DOHH2 (cell line): Measurements from ENCODE around the gene CD58.
"Not testable (repeated sequence)": the region's sequence is repeated elsewhere in the genome, so short reads cannot be mapped to it uniquely, and the experiment has no call there.

Experiments used
- H3F3A ChIP-seq: fragments of 200-600 bp; sonication (generic), shearing (Covaris generic); 2 replicates; pipeline ENCODE4 v1.6.0; 2016; ENCODE audit warnings: antibody characterized with exemption, mild to moderate bottlenecking; ENCODE audit not compliant: control insufficient read depth, insufficient read depth
- H3K27ac ChIP-seq: fragments of 200-600 bp; sonication (generic); 2 replicates; pipeline ENCODE4 v1.5.1; 2014; ENCODE audit warnings: low read depth, mild to moderate bottlenecking, low read length, moderate library complexity
- H3K27me3 ChIP-seq: fragments of 200-600 bp; sonication (generic); 2 replicates; pipeline ENCODE4 v1.6.1; 2014; ENCODE audit warnings: mild to moderate bottlenecking, low read length, mixed read lengths; ENCODE audit not compliant: control insufficient read depth
- H3K36me3 ChIP-seq: fragments of 200-600 bp; sonication (generic); 2 replicates; pipeline ENCODE4 v1.6.1; 2014; ENCODE audit warnings: mild to moderate bottlenecking, low read length, moderate library complexity, mixed read lengths; ENCODE audit not compliant: control insufficient read depth
- H3K4me1 ChIP-seq: fragments of 200-600 bp; sonication (generic); 2 replicates; pipeline ENCODE4 v1.6.1; 2014; ENCODE audit warnings: mild to moderate bottlenecking, low read length, mixed read lengths; ENCODE audit not compliant: control insufficient read depth
- H3K4me2 ChIP-seq: fragments of 200-600 bp; sonication (generic); 2 replicates; pipeline ENCODE4 v1.6.0; 2014; ENCODE audit warnings: mild to moderate bottlenecking, low read length, moderate library complexity
- H3K4me3 ChIP-seq: fragments of 200-600 bp; sonication (generic); 2 replicates; pipeline ENCODE4 v1.5.1; 2014; ENCODE audit warnings: mild to moderate bottlenecking, low read length, mixed read lengths
- H3K79me2 ChIP-seq: fragments of 200-600 bp; sonication (generic); 2 replicates; pipeline ENCODE4 v1.6.1; 2014; ENCODE audit warnings: mild to moderate bottlenecking, low read length, mixed read lengths; ENCODE audit not compliant: control insufficient read depth
- H3K9me2 ChIP-seq: fragments of 200-600 bp; sonication (generic); replicated peaks from 2 replicates; pipeline ENCODE4 v1.6.1; 2014; ENCODE audit warnings: mild to moderate bottlenecking, low read length, mixed read lengths; ENCODE audit not compliant: control insufficient read depth
- H3K9me3 ChIP-seq: fragments of 200-600 bp; sonication (generic); 2 replicates; pipeline ENCODE4 v1.6.1; 2014; ENCODE audit warnings: antibody characterized with exemption, low read length, mixed read lengths; ENCODE audit not compliant: control insufficient read depth, insufficient read depth
- H4K20me1 ChIP-seq: fragments of 200-600 bp; sonication (generic); 2 replicates; pipeline ENCODE4 v1.6.0; 2014; ENCODE audit warnings: low read depth, mild to moderate bottlenecking, antibody characterized with exemption, low read length, moderate library complexity; ENCODE audit not compliant: control insufficient read depth, insufficient read depth
- CTCF ChIP-seq: fragments of 200-600 bp; sonication (generic); IDR thresholded peaks from one replicate; pipeline ENCODE4 v1.5.1; 2014; ENCODE audit warnings: antibody characterized with exemption, mild to moderate bottlenecking, low read depth, low read length; ENCODE audit not compliant: poor library complexity, severe bottlenecking

The CD58 gene

GRCh38 chr1:116597388-116597787, 26.6 kb upstream of the CD58 start:
- not testable (repeated sequence) for H3K27me3 ChIP-seq, H3K4me2 ChIP-seq, H3K79me2 ChIP-seq, H3K36me3 ChIP-seq, H3K9me3 ChIP-seq, H4K20me1 ChIP-seq, H3F3A ChIP-seq, H3K27ac ChIP-seq, H3K9me2 ChIP-seq, H3K4me1 ChIP-seq, H3K4me3 ChIP-seq

- not testable (repeated sequence) for H3K4me2 ChIP-seq, H3K9me3 ChIP-seq
Observed at GRCh38 chr1:116596742-116597307, 26.0 kb upstream of the CD58 start.

GRCh38 chr1:116595946-116596741, 25.3 kb upstream of the CD58 start:
- H3K4me1 ChIP-seq, H3K4me2 ChIP-seq, H3K9me2 ChIP-seq, H3F3A ChIP-seq, H3K36me3 ChIP-seq, H3K9me3 ChIP-seq, H3K27me3 ChIP-seq, H3K27ac ChIP-seq, H3K79me2 ChIP-seq, H3K4me3 ChIP-seq, H4K20me1 ChIP-seq: not testable (repeated sequence)
- TF ChIP-seq CTCF, result peak; percentile 57

More at GRCh38 chr1:116596742-116597307, 26.0 kb upstream of the CD58 start:
- H3F3A ChIP-seq, H3K9me2 ChIP-seq, H3K27ac ChIP-seq, H3K36me3 ChIP-seq, H3K27me3 ChIP-seq, H3K4me3 ChIP-seq, H3K79me2 ChIP-seq, H3K4me1 ChIP-seq, H4K20me1 ChIP-seq: not testable (repeated sequence)

GRCh38 chr1:116595065-116595840, 24.4 kb upstream of the CD58 start:
- not testable (repeated sequence) for H3K9me3 ChIP-seq, H4K20me1 ChIP-seq, H3K9me2 ChIP-seq, H3K27ac ChIP-seq, H3F3A ChIP-seq, H3K4me1 ChIP-seq, H3K4me3 ChIP-seq, H3K27me3 ChIP-seq, H3K36me3 ChIP-seq, H3K79me2 ChIP-seq, H3K4me2 ChIP-seq

GRCh38 chr1:116593977-116594376, 23.2 kb upstream of the CD58 start:
- H3K4me2 ChIP-seq, H3K9me3 ChIP-seq, H3K27ac ChIP-seq, H4K20me1 ChIP-seq, H3K36me3 ChIP-seq, H3K4me1 ChIP-seq, H3F3A ChIP-seq, H3K79me2 ChIP-seq, H3K4me3 ChIP-seq, H3K27me3 ChIP-seq, H3K9me2 ChIP-seq: not testable (repeated sequence)

- not testable (repeated sequence) for H3K79me2 ChIP-seq, H3K4me1 ChIP-seq, H4K20me1 ChIP-seq, H3K4me2 ChIP-seq, H3K27ac ChIP-seq, H3K9me3 ChIP-seq, H3K4me3 ChIP-seq, H3K36me3 ChIP-seq, H3K9me2 ChIP-seq, H3F3A ChIP-seq, H3K27me3 ChIP-seq
Observed at GRCh38 chr1:116593401-116593800, 22.6 kb upstream of the CD58 start.

GRCh38 chr1:116591951-116592605, 21.3 kb upstream of the CD58 start:
- H3K79me2 ChIP-seq, H3K9me2 ChIP-seq, H3K27me3 ChIP-seq, H3K9me3 ChIP-seq, H3K4me2 ChIP-seq, H3K36me3 ChIP-seq, H3K27ac ChIP-seq, H3K4me1 ChIP-seq, H4K20me1 ChIP-seq, H3K4me3 ChIP-seq, H3F3A ChIP-seq: not testable (repeated sequence)
